Activated naive CD4-positive, alpha-beta T cell treated with anti-CD3 and anti-CD28 coated beads for 36 hours (primary cell): ENCODE data around the gene TRIM3. TPM values are rescaled to one million over a fixed set of nuclear protein-coding genes. Genes with fewer than 3 reads are reported as not detected.

Experiments used
- CTCF ChIA-PET: fragments of 350-600 bp; sonication (Branson Sonifier 250); formaldehyde crosslinking; loops from one replicate; lab custom pipeline; 2021; ENCODE audit warnings: antibody characterized with exemption; lab: Charles Lee
- DNase-seq: peaks from one replicate; pipeline ENCODE4 v3.0.0-alpha.2; 2020
- H3K27ac Mint-ChIP-seq: one replicate; pipeline ENCODE4 v1.8.0; 2021; ENCODE audit warnings: mild to moderate bottlenecking, mixed read lengths
- H3K27me3 Mint-ChIP-seq: one replicate; pipeline ENCODE4 v1.8.0; 2021; ENCODE audit warnings: low read depth, mixed read lengths
- H3K36me3 Mint-ChIP-seq: one replicate; pipeline ENCODE4 v1.8.0; 2021; ENCODE audit warnings: low read depth, mixed read lengths
- H3K4me1 Mint-ChIP-seq: one replicate; pipeline ENCODE4 v1.8.0; 2021; ENCODE audit warnings: low read depth, mixed read lengths
- H3K4me3 Mint-ChIP-seq: one replicate; pipeline ENCODE4 v1.8.0; 2021; ENCODE audit warnings: mild to moderate bottlenecking, moderate library complexity, mixed read lengths
- H3K9me3 Mint-ChIP-seq: one replicate; pipeline ENCODE4 v1.8.0; 2021; ENCODE audit warnings: mixed read lengths
- intact Hi-C: fragments of 100-400 bp; cut with micrococcal nuclease; formaldehyde crosslinking; loops from one replicate; pipeline ENCODE4 v1.15.1; 2023
- total RNA-seq, 2 experiments: library from RNA; stranded (reverse); gene quantifications; one replicate each; pipeline ENCODE4 v1.2.3, GENCODE V29; 2021

Gene TRIM3
- total RNA-seq, 2 experiments from 2014 or later, result 7.7 to 9.4 TPM

DNA sequence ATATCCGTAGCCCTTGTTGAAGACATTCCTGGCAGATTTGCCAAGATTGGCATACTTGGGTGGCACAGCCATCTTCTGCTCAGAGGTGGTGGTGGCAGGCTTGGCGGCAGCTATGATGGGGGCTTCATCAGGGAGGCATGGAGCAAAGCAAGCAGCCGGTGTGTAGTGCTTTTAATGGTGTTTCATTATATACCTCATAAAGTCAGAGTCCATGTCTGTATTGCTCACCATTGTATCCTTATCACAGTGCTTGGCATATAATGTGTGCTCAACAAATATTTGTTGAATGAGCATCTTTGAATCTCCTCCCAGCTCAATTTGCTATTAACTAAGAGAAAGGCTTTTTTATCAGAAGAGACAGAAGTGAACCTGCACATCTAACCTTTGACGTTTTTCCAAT lies 15.6 kb upstream of the TRIM3 start:
- Mint-ChIP-seq H3K4me1 (no peaks in the 10 kb centered on the region), H3K4me3 (no peak overlapping the region), H3K9me3 (no peaks in the 10 kb centered on the region), H3K27me3 (no peaks in the 10 kb centered on the region), H3K36me3 (peaks cover 18% of the 10 kb centered on the region), H3K27ac (no peak overlapping the region)
- CTCF ChIA-PET, result interaction anchor here (0.6 to 1.8 kb wide), 4 partner anchors 16 to 323 kb away, joined by 3 to 8 read pairs (median 6); partner anchors contain the start of gene HPX
- intact Hi-C loops, result no loop called here
- DNase-seq, result no peak

- Mint-ChIP-seq H3K4me1 (no peaks in the 10 kb centered on the region), H3K4me3 (no peak overlapping the region), H3K9me3 (no peaks in the 10 kb centered on the region), H3K36me3 (peaks cover 18% of the 10 kb centered on the region), H3K27me3 (no peaks in the 10 kb centered on the region), H3K27ac (no peak overlapping the region)
- DNase-seq, result no peak
- intact Hi-C loops, result no loop called here
- CTCF ChIA-PET, result interaction anchor here (0.6 to 1.4 kb wide), 2 partner anchors 110 to 323 kb away, joined by 3 to 5 read pairs; no protein-coding TSS in a partner anchor
Measured at GRCh38 chr11:6488821-6489220, 15.1 kb upstream of the TRIM3 start.

GRCh38 chr11:6488342-6488741 lies 14.6 kb upstream of the TRIM3 start:
- H3K4me1 Mint-ChIP-seq, result peaks cover 3% of the 10 kb centered on the region
- no peaks in the 10 kb centered on the region for H3K9me3 Mint-ChIP-seq
- intact Hi-C loops, result no loop called here
- H3K36me3 Mint-ChIP-seq, result peaks cover 21% of the 10 kb centered on the region
- no peak overlapping the region for H3K4me3 Mint-ChIP-seq
- DNase-seq, result no peak
- H3K27me3 Mint-ChIP-seq, result no peaks in the 10 kb centered on the region
- CTCF ChIA-PET, result interaction anchor here (0.7 to 1.4 kb wide), 4 partner anchors 18 to 214 kb away, joined by 3 to 5 read pairs (median 4); no protein-coding TSS in a partner anchor
- no peak overlapping the region for H3K27ac Mint-ChIP-seq

- CTCF ChIA-PET, result interaction anchor here (1.1 to 1.2 kb wide), 2 partner anchors 12 to 18 kb away, joined by 4 read pairs; no protein-coding TSS in a partner anchor
- Mint-ChIP-seq H3K27ac (no peak overlapping the region), H3K9me3 (no peaks in the 10 kb centered on the region), H3K4me3 (no peak overlapping the region), H3K36me3 (peaks cover 27% of the 10 kb centered on the region), H3K4me1 (peaks cover 14% of the 10 kb centered on the region), H3K27me3 (no peaks in the 10 kb centered on the region)
- intact Hi-C loops, result no loop called here
- DNase-seq, result no peak
Measured at GRCh38 chr11:6486938-6487337, 13.2 kb upstream of the TRIM3 start.

DNA sequence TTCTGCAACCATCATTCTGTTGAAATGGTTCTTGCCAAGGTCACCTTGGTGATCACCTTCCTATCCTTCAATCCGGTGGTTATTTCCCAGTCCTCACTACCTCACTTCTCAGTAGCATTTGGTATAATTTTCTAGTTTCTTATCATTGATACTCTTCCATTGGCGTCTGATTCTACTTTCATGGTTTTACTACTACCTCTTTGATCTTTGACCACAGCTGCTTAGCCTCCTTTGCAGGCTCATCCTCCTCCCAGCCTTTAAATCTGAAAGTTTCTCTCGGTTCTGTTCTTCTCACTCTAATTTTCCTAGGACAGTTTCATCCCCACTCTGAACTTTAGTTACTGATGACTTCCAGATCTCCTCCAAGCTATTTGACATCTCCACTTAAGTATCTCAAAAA lies 12.5 kb upstream of the TRIM3 start:
- H3K4me1 Mint-ChIP-seq, result peaks cover 14% of the 10 kb centered on the region
- intact Hi-C loops, result no loop called here
- peaks cover 24% of the 10 kb centered on the region for H3K36me3 Mint-ChIP-seq
- no peak overlapping the region for H3K4me3 Mint-ChIP-seq
- no peaks in the 10 kb centered on the region for H3K27me3 Mint-ChIP-seq
- CTCF ChIA-PET, result interaction anchor here (0.7 to 1.2 kb wide), 4 partner anchors 11 to 126 kb away, joined by 3 to 4 read pairs (median 4); no protein-coding TSS in a partner anchor
- no peak for DNase-seq
- H3K27ac Mint-ChIP-seq, result no peak overlapping the region
- no peaks in the 10 kb centered on the region for H3K9me3 Mint-ChIP-seq

DNA sequence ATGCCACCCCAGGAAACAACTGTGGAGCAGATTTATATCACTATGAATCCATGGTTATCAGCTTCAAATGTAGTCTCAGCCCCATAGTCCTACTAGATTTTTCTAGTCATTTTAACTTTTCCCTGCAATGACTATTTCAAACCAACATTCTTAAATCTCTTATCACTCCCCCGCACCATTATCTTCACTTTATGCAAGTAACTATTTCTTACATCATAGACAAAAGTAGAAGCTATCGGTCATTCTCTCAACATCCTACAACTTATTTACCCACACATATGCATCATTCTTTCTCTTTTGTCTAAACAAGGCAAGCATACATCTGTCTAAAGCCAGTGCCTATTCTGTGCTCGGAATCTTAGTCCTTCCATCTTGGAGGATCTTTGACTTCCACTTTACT lies 11.9 kb upstream of the TRIM3 start:
- CTCF ChIA-PET, result interaction anchor here (0.7 to 4.8 kb wide), 6 partner anchors 10 to 127 kb away, joined by 3 to 37 read pairs (median 4); no protein-coding TSS in a partner anchor
- no peak overlapping the region for H3K27ac Mint-ChIP-seq
- no peak overlapping the region for H3K4me3 Mint-ChIP-seq
- H3K36me3 Mint-ChIP-seq, result peaks cover 25% of the 10 kb centered on the region
- no peaks in the 10 kb centered on the region for H3K27me3 Mint-ChIP-seq
- no peak for DNase-seq
- intact Hi-C loops, result no loop called here
- H3K4me1 Mint-ChIP-seq, result peaks cover 18% of the 10 kb centered on the region
- no peaks in the 10 kb centered on the region for H3K9me3 Mint-ChIP-seq

- Mint-ChIP-seq H3K4me1 (peaks cover 35% of the 10 kb centered on the region), H3K4me3 (peak overlapping the region; percentile 94), H3K36me3 (peaks cover 18% of the 10 kb centered on the region), H3K27ac (peak overlapping the region; percentile 96), H3K9me3 (no peaks in the 10 kb centered on the region), H3K27me3 (no peaks in the 10 kb centered on the region)
- CTCF ChIA-PET, result interaction anchor here (1.2 to 4.8 kb wide), 5 partner anchors 11 to 129 kb away, joined by 3 to 37 read pairs (median 6); partner anchors contain the start of gene TAF10
- intact Hi-C loops, result loop anchor here (5.0 kb wide), 1 partner anchor 856 kb away; the partner anchor contains the start of gene TRIM34
- DNase-seq, result no peak
Measured at GRCh38 chr11:6483015-6483414, 9.3 kb upstream of the TRIM3 start.

DNA sequence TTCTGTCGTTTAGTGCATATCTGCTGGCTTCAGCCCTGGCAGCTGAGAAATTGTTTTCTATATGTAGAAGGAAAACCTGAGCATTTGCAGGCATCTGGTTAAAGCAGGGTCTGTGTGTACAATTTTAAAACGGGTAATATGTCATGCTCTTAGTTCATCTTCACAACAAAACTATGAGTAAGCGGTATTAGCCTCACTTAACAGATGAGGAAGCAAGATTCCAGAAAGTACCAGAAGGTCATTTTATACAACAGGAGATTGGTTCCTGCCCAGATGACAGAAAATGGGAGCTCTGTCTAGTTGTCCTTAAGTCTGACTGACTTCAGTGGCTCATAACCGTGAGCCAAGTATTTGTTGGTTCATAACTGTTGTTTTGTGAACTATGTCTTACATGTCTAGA lies 8.7 kb upstream of the TRIM3 start:
- Mint-ChIP-seq H3K27ac (peak overlapping the region; percentile 96), H3K4me1 (peaks cover 35% of the 10 kb centered on the region), H3K9me3 (no peaks in the 10 kb centered on the region), H3K36me3 (peaks cover 19% of the 10 kb centered on the region), H3K4me3 (peak overlapping the region; percentile 94), H3K27me3 (no peaks in the 10 kb centered on the region)
- CTCF ChIA-PET, result interaction anchor here (1.2 to 4.8 kb wide), 7 partner anchors 10 to 130 kb away, joined by 3 to 37 read pairs (median 6); partner anchors contain the start of gene TAF10
- intact Hi-C loops, result loop anchor here (5.0 kb wide), 1 partner anchor 855 kb away; the partner anchor contains the start of gene TRIM34
- no peak for DNase-seq

GRCh38 chr11:6481924-6482275 lies 8.2 kb upstream of the TRIM3 start:
- intact Hi-C loops, result loop anchor here (1.0 to 5.0 kb wide), 13 partner anchors 43 to 855 kb away; partner anchors contain the start of genes APBB1, FHIP1B, MRPL17 and SMPD1
- CTCF ChIA-PET, result interaction anchor here (1.0 to 4.8 kb wide), 9 partner anchors 9 to 265 kb away, joined by 3 to 37 read pairs (median 5); no protein-coding TSS in a partner anchor
- H3K4me3 Mint-ChIP-seq, result peak overlapping the region; percentile 94
- peaks cover 21% of the 10 kb centered on the region for H3K36me3 Mint-ChIP-seq
- H3K9me3 Mint-ChIP-seq, result no peaks in the 10 kb centered on the region
- peak overlapping the region; percentile 96 for H3K27ac Mint-ChIP-seq
- no peak for DNase-seq
- H3K27me3 Mint-ChIP-seq, result no peaks in the 10 kb centered on the region
- H3K4me1 Mint-ChIP-seq, result peaks cover 38% of the 10 kb centered on the region

DNA sequence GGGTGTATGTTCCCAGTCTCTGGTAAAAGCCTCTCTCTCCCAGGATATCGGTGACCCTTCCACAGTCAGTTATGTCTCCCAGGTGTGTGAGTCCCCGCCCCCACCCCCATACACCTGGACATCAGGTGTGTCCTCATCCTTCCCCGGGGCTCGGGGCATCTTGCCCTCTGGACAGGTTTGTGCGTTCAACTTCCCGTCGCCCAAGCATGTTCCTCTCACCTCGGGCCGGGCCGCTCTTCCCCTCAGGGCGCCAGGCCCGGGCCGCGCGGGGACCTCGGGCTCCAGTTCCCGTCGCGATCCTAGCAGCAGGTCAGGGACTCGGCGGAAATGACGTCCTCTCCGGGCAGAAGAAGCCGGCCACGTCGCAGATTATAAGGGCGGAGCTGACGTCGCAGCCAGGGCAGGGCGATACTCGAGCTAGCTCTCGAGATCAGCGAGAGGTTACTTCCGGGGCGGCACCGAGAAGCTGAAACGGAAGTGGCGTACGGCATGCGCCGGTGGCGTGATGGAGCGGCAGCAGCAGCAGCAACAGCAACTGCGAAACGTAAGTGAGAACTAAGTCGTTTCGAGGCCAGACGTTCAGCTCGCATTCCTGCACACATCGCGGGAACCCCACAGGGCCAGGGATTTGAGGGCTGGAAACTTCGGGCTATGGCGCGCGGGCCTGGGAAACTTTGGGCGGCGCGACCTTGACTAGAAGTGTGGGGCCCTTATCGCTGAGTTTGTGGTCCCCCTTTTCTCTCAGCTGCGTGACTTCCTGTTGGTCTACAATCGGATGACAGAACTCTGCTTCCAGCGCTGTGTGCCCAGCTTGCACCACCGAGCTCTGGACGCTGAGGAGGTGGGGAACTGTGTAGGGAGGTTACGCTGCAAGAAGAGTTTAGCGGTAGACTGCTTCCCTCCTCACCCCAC lies 7.5 kb upstream of the TRIM3 start, which contains the start of the genes ARFIP2 and TIMM10B:
Gene ARFIP2, minus strand, starts transcription at position 320 of the 912 bp plus-strand sequence. CDS start 910 bp downstream, outside the sequence.
Gene TIMM10B, plus strand, starts transcription at position 490 of the 912 bp plus-strand sequence. Its CDS starts 16 bp downstream, at position 506.
- H3K36me3 Mint-ChIP-seq, result peaks cover 21% of the 10 kb centered on the region
- DNase-seq, result peak; percentile 99
- CTCF ChIA-PET, result interaction anchor here (0.6 to 4.8 kb wide), 9 partner anchors 9 to 266 kb away, joined by 3 to 37 read pairs (median 5); no protein-coding TSS in a partner anchor
- peak within 1 kb of the TSS; percentile 94 for H3K4me3 Mint-ChIP-seq
- H3K9me3 Mint-ChIP-seq, result no peaks in the 10 kb centered on the region
- peaks cover 38% of the 10 kb centered on the region for H3K4me1 Mint-ChIP-seq
- H3K27ac Mint-ChIP-seq, result peak within 1 kb of the TSS; percentile 96
- no peaks in the 10 kb centered on the region for H3K27me3 Mint-ChIP-seq
- intact Hi-C loops, result loop anchor here (1.0 to 5.0 kb wide), 13 partner anchors 42 to 854 kb away; partner anchors contain the start of genes APBB1, FHIP1B, MRPL17 and SMPD1

DNA sequence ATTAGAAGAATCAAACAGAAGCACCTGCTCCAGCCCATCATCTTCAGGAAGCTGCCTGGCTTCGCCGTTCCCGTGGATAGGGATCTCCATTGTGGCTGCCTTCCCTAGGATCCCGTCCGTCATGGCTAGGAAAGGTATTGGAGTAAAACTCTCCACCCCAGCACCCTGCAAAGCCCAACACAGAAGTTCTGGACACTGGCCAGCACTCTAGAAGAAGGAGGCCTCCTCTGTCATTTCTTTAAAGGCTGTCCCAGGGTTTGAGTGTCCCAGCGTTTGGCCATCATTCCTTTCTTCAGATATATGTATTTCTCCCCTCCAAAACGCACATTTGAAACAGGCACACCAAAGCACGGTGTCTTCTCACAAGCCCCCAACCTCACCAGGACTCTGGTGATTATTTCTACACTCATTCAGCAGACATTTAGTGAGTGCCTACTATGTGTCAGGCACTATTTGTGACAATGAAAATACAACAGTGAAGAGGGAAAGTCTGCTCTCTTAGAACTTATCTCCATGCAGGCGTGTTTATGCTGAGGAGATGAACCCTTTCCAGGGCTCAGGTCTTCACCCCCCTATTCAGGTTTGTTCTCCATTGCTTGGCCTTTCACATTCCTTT lies 6.7 kb upstream of the TRIM3 start:
- peak overlapping the region; percentile 94 for H3K4me3 Mint-ChIP-seq
- CTCF ChIA-PET, result no interaction called here
- peak overlapping the region; percentile 96 for H3K27ac Mint-ChIP-seq
- no peaks in the 10 kb centered on the region for H3K27me3 Mint-ChIP-seq
- no peak for DNase-seq
- intact Hi-C loops, result loop anchor here (2.0 to 5.0 kb wide), 5 partner anchors 42 to 853 kb away; partner anchors contain the start of genes TRIM22 and TRIM34
- H3K4me1 Mint-ChIP-seq, result peaks cover 38% of the 10 kb centered on the region
- H3K36me3 Mint-ChIP-seq, result peaks cover 21% of the 10 kb centered on the region
- no peaks in the 10 kb centered on the region for H3K9me3 Mint-ChIP-seq
